HG03460 (cell line): ENCODE measurements around the gene APOLD1.
"Not testable (repeated sequence)": the region's sequence is repeated elsewhere in the genome, so short reads cannot be mapped to it uniquely, and the experiment has no call there.

Source experiments
- ATAC-seq: cut with Tn5 transposase; IDR thresholded peaks from one replicate; pipeline ENCODE4 v1.9.1; 2021; ENCODE audit not compliant: unreplicated experiment

Gene APOLD1

DNA sequence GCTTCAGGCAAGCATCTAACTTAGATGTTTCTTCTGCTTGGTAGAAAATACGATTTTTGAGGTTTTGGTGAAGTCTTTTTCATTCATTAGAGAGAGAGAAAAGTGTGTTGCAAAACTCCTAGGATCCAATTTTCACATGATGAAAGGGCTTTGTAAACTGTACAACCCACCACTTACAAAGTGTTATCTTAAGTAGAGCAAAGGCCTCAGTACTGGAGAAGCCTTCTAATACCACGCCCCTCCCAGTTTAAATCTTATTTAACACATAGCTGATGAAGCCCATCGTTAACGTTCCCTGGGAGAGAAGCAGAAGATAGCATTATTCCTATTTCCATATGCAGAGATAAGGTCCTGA lies 869 bp downstream of the APOLD1 start:
- peak; percentile 10 for ATAC-seq

DNA sequence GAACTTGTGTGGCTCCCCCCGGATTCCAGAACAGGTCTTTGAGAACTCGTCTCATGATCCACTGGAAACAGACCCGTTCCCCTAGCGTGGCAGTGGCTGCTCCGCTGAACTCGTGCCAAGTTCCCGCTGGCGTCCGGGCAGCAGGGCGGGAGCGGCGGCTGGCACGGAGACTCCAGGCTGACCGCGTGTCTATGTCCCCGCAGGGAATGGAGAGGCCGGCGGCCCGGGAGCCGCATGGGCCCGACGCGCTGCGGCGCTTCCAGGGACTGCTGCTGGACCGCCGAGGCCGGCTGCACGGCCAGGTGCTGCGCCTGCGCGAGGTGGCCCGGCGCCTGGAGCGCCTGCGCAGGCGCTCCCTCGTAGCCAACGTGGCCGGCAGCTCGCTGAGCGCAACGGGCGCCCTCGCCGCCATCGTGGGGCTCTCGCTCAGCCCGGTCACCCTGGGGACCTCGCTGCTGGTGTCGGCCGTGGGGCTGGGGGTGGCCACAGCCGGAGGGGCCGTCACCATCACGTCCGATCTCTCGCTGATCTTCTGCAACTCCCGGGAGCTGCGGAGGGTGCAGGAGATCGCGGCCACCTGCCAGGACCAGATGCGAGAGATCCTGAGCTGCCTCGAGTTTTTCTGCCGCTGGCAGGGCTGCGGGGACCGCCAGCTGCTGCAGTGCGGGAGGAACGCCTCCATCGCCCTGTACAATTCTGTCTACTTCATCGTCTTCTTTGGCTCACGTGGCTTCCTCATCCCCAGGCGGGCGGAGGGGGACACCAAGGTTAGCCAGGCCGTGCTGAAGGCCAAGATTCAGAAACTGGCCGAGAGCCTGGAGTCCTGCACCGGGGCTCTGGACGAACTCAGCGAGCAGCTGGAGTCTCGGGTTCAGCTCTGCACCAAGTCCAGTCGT lies 1.5 kb downstream of the APOLD1 start:
- ATAC-seq, result peak; percentile 76

DNA sequence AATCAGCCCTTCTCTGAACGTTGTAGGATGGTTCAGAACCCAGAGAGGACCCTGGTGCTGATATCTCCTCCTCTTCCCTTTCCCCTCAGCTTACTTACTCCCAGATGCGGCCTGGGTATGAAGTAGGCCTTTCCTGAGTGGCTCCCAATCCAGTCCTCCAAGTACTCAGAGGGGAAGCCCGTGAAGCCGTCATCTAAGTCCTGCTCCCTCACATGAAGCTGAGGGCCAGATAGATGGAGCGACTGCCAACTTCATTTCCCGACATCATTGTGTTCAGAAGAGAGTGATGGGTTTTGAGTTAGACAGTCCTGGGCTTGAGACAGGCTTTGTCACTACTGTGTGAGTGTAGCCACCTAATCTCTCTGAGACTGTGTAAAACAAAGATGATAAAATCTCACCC lies 2.7 kb downstream of the APOLD1 start:
- ATAC-seq, result no peak

DNA sequence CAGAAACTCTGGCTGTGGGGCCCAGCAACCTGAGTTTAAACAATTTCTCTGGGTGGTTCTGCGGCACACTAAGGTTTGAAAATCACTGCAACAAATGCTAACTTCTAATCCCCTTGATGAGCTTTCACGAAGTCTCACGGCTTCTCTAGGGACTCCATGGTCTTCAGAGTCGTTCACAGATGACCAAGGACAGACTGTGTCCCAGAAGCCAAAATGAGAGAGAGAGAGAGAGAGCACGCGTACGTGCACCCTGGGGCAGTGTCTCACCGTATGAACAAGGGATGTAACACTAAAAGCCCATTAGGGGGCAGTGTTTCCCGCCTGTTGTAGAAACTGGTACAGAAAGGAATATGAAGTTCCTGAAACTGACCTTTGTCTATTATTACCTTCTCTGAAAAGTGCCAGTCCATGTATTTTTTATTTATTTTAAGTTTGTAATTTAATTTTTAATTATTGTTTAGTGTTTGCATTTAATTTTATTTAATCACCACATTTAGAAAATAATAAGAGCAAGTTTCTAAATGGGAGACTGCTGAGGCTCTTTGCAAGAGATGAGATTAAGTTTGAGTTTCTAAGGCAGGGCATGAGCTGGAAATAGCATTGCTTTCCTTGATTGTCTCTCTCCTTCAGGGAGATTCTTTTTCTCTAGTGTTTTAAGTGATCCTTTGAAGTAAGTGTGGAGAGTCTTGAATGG lies 3.4 kb downstream of the APOLD1 start:
- ATAC-seq, result peak; percentile 63

DNA sequence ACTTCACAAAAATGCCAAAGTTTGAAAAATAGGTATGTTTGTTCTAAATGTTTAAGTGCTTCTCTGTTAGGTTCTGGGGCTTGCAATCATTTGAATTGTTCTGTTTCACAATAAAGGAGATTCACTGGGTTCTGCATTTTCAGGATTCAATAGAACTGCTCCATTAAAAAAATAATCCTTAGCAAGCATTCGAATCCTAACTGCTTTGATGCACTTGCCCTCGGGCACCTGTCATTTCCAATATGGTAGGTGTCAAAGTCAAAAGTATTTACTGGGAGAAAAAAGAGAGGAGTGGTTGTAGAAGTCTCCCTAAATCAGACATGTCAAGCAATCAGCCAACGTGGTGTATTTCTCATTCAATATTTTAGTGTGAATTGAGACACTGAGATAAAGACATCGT lies 5.5 kb downstream of the APOLD1 start:
- no peak for ATAC-seq

DNA sequence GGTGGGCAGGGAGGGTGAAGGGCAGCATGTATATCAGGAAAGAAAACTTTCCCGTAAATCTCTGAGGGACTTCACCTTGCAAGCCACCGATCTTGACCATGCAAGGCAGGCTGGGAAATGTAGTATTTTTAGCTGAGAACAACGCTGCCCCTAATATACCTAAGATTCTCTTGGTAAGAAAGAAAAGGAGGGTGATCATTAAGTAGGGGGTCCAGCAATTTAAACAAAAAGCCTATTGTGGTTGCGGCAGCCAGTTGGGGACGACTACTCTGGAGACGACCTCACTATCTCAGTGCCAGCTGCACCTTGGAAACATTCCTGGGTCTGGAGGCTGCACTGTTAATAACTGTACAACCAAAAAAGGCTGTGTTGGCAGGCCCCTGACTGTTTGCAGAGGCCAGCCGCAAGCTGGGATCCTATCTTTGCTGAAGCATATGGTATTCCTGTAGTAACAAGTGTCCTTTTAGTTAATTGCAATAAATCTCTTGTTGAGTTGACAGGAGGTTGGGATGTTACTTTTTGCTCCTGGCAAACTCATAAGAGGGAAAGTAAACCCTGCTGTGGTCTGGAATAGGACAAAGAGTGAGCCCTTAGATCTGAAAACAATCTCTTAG lies 6.4 kb downstream of the APOLD1 start:
- no peak for ATAC-seq

DNA sequence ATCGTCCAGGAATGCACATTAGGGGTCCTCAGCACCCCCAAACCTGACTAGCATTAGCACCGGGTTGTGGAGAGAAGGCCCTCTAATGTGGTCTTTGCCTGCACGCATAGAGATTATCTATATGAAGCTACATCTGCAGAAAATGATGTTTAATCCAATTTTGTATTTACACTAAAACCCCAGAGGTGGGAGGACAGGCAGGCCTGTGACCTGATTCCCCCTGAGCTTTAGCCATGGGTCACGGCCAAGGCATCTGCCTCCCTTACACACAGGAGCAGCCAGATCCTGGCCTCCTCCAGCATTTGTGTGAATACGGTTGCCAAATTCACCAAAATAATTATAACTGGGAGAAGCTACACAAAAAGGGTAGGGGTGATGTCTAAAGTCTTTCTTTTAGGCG lies 7.0 kb downstream of the APOLD1 start:
- no peak for ATAC-seq

DNA sequence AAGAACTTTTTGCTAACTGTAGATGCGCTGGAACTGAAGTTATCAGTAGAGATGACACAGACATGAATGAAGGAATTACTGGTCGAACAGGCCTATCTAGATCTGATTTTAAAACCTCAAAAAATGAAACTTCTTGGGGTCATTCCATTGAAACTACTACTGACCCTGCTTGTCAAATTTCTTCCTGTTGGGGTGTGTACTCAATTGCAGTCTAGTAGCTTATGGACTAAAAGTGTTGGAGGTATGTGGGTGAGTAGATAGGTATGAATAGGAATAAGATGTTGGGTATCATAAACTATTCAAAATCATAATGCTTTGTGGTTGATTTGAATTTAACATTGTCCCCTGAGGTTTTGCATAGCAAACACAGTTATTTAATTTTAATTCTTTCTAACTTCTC lies 9.2 kb downstream of the APOLD1 start:
- ATAC-seq, result no peak

DNA sequence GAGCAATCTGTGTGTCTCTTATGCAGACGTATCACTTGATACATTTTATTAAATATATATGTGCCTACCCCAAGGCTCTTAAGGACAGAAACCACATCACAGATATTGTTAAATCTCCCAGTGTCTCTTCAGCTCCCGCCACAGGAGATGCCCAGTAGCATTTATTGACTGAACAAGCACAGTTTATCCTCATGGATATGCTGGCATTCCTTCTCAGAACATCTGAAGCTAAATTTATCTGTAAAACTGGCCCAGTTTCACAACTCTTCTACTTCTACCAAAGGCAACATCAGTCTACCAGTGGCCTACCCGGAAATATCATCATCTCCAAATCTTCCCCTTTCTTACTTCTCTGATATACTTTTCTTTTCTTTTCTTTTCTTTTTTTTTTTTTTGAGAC lies 10.7 kb downstream of the APOLD1 start:
- no peak for ATAC-seq

DNA sequence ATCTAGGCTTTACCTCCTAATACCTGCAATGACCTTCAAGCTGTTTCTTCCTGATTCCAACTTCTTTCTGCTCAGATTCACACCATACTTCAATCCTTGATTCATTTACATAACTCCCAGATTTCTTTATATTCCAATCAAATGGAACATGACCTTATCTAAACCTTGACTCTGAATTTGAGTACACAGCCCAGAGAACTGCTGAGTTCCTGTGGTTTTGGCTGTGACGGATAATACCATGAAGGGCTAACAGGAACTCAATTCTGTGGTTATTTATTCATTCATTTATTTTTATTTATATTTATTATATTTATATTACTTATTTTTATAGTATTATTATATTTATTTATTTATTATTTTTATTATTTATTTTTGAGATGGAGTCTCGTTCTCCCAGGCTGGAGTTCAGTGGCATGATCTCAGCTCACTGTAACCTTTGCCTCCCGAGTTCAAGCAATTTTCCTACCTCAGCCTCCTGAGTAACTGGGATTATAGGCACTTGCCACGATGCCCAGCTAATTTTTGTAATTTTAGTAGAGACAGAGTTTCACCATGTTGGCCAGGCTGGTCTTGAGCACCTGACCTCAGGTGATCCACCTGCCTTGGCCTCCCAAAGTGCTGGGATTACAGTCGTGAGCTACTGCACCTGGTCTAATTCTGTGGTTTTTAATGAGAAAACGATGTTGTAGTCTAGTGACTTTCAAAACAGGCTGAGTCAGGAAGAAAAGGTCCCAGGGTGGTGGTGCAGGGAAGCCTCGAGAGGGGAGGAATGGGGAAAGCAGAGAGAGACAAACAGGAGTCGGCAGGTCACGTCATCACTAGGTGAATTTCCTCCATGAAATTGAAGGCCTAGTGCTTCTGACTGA lies 11.7 kb downstream of the APOLD1 start:
- no peak for ATAC-seq

DNA sequence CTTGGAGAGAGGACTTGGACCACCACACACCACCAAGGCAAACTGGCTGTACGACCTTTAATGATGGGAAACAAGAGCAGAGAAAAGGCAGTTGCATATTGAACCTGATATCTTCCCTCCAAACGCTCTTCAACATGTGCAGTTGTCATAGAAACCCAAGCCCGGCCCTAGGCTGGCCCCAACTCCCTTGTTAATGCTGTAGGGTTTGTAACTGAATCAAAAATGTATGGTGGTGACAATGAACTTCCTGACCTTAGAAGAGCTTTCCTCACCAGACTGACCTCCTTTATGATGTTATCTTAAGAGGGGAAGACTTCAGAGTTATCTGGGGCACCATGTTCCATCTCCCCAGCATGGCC lies 12.3 kb downstream of the APOLD1 start:
- ATAC-seq, result no peak

DNA sequence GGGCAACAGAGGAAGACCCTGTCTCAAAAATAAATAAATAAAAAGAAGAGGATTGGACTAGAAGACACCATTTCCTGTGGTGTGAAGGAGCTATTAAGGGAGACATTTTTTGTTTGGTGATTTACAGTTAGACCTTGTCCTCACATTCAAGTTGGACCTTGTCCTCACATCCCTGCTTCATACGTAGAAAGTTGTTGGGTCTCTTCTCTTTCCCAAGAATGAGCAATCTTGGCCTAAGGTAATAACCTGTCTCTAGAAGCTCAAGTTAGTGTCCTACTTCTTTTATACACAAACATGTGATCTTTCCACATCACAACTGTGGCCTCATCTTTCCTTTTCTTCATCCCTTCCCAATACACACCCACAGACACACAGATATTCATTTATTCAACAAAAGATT lies 13.0 kb downstream of the APOLD1 start:
- no peak for ATAC-seq

DNA sequence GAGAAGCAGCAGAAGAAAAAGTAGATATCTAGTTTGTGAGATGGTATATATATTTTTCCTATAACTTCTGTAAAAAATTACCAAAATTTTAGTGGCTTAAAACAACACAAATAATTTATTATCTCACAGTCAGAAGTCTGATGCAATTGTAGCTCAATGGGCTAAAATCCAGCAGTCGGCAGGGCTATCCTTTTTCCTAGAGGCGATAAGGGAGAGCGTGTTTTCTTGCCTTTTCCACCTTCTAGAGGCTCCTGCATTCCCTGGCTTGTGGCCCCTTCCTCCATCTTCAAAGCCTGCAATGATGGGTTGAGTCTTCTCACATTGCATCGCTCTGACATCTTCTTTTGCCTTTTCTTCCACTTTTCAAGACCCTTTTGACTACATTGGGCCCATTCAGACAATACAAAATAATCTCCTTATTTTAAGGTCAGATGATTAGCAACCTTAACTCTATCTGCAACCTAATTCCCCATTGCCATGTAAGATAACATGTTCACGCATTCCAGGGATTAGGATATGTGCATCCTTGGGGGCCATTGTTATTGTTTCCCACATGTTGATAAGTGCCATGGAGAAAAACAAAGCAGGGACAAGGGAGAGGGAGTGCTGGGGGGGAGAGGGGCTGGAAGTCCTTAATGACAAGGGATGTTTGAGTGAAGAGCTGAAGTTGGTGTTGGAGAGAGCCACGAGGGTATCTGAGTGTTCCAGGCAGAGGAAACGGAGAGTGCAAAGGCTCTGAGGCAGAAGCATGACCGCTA lies 13.9 kb downstream of the APOLD1 start:
- ATAC-seq, result no peak

DNA sequence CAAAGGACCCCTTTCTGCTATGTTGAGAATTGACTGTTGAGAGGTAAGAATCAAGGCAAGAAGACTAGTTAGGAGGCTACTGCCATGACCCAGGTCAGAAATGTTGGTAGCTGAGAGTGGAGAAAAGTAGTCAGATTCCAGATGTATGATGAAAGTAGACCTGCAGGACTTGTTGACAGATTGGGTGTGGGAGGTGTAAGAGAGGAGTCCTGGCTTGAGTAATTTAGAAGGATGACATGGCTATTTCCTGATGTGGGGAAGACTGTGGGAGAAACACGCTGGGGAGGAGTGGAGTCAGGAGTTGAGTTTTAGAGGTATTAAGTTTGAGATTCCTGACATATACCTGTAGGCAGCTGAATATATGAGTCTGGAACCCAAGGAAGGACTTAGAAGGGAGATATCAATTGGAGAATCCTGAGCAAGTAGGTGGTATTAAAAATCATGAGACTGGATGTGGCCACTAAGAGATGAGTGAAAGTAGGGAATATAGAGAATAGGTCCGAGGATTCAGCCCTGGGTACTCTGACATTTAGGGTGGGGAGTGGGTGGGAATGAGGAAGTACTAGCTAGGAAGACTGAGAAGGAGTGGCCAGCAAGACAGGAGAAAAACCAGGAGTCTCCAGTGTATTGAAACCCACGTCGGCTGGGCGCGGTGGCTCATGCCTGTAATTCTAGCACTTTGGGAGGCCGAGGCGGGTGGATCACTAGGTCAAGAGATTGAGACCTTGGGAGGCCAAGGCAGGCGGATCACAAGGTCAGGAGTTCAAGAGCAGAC lies 15.1 kb downstream of the APOLD1 start:
- ATAC-seq, result no peak

DNA sequence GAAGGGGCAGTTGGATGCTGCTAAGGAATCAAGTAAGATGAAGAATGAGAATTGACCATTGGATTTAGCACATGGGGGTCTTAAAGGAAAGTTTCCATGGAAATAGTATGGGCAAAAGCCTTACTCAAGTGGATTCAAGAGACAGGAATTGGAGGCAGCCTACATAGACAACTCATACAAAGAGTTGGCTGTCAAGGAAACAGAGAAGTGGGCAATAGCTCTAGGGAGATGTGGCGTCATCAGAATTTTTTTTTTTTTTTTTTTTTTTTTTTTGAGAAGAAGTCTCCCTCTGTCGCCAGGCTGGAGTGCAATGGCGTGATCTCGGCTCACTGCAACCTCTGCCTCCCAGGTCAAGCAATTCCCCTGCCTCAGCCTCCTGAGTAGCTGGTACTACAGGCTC lies 16.2 kb downstream of the APOLD1 start:
- ATAC-seq, result not testable (repeated sequence)

DNA sequence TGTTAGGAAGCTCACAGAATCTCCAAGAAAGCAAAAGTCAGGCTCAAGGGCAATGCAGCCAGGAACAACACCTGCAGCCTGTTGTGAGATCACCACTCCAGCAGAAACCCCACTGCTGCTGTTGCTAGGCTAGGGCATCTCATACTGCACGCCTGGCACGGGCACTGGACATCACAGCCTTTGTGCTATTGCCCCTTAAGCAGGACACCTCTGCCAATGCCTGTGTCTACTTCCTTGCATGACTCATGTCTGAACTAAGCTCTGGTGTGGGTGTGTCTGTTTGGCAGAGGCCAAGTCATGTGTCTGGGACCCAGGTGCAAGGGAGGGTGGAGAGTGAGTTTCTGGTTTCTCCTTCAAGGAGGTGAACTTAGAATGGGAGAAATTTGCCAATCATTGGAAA lies 17.7 kb downstream of the APOLD1 start:
- ATAC-seq, result peak; percentile 83

DNA sequence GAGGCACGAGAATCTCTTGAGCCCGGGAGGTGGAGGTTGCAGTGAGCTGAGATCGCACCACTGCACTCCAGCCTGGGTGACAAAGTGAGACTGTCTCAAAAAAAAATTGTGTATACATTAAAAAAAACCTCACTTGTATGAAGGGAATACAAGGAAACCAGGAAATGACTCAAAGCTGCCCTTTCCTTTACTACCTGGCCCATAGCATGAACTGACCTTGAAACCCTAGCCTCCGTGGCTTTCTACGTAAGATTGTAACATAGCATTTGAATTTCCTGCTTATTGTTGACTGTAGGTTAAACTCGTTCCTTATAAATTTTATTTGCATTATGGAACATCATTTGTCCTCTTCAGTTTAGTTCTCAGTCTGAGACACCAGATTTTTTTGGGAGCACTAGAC lies 18.6 kb downstream of the APOLD1 start:
- no peak for ATAC-seq

DNA sequence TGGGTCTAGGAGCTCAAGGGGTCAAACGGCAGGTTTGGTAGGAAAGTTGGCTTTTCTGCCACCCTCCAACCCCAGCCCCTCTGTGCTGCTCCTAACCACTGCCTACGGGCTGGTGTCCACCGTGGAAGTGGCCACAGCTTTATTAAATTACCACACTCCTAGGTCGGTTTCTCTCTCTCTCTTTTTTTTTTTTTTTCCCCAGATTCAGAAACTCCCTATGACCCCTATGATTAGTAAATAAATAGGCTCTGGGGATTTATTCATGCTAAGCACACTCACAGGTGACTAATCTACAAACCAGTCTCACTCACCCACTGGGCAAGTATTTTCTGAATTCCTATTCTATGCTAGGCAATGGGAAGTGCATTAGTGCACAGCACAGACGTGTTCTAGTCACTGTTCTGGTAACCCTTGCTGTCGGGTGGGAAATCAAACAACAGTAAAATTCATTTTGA lies 19.0 kb downstream of the APOLD1 start:
- no peak for ATAC-seq

DNA sequence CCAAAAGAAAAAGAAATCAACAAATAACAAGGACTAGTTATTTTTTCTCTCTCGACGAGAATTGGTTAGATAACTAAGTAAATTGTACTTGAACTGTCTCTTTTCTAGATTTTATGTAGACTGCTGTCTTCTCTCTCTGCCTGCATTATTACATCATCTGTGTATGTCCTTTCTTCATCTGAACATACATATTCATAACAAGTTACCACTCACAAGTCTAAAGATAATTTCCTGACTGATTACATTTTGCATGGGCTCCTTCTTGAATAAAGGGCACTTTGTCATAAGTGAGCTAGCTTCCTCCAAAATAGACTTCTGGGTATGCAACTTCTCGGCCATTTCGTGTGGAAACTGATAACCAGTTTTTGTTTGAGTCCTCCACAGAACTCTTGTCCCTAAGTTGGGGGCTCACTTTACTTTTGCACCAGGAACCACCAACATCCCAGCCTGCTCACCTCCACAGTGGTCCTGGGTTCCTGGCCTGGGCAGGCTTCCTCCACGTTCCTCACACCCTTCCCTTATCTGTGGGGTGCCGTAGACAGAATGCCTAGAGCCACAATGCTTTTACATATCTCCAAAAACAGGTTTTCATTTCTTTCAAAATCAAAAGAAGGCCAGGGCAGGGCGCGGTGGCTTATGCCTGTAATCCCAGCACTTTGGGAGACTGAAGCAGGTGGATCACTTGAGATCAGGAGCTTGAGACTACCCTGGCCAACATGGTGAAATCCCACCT lies 21.5 kb downstream of the APOLD1 start:
- no peak for ATAC-seq
